Ovary (tissue), 9 donors: Measurements from ENCODE around the gene ELK3. TPM values are rescaled to one million over a fixed set of nuclear protein-coding genes. Genes with fewer than 3 reads are reported as not detected.
A peak's percentile ranks its signal among the peaks of the same experiment; 100 is the strongest.

Experiments used
- DNase-seq, 5 donors: peaks; one replicate each; pipeline ENCODE4 v3.0.0-alpha.2; 2019 to 2020
- H3K27ac ChIP-seq, 2 donors: fragments of 200-600 bp; one replicate each; pipeline versions ENCODE4 v1.5.1 to v1.8.0; 2019 to 2022
- H3K27me3 ChIP-seq: fragments of 200-600 bp; one replicate; pipeline ENCODE4 v1.8.0; 2022
- H3K36me3 ChIP-seq: fragments of 200-600 bp; sonication (generic); one replicate; pipeline ENCODE4 v1.5.1; 2019
- H3K4me1 ChIP-seq: one replicate; pipeline ENCODE4 v1.8.1; 2013; ENCODE audit warnings: mild to moderate bottlenecking, moderate library complexity; ENCODE audit not compliant: insufficient read depth
- H3K4me3 ChIP-seq: fragments of 200-600 bp; sonication (generic); one replicate; pipeline ENCODE4 v1.5.1; 2017
- H3K9me3 ChIP-seq, 2 donors: fragments of 200-600 bp in 1 of 2; sonication (generic) in 1 of 2; one replicate each; pipeline versions ENCODE4 v1.5.1 to v1.8.1; 2013 to 2019; ENCODE audit warnings: mild to moderate bottlenecking in 1 of 2, moderate library complexity in 1 of 2
- CTCF ChIP-seq, 3 donors: fragments of 450-650 bp in 2 of 3; fragments of 200-600 bp in 1 of 3; IDR thresholded peaks; one replicate each; pipeline versions ENCODE4 v1.5.1 to v1.8.0; 2016 to 2022; ENCODE audit warnings: antibody characterized with exemption in 3 of 3, mild to moderate bottlenecking in 1 of 3
- EP300 ChIP-seq: sonication (generic); formaldehyde crosslinking; IDR thresholded peaks from one replicate; pipeline ENCODE4 v1.6.1; 2017; ENCODE audit warnings: antibody characterized with exemption
- POLR2A ChIP-seq: fragments of 450-650 bp; IDR thresholded peaks from one replicate; pipeline ENCODE4 v1.6.1; 2017; ENCODE audit warnings: antibody characterized with exemption, mild to moderate bottlenecking, moderate library complexity
- WGBS, 3 donors: extraction: QIAGEN DNeasy Blood & Tissue Kit in 1 of 3; methylation state at CpG; one replicate each; pipeline versions ENCODE4 v1.1.5 to v1.1.7; 2013 to 2017; 5-methylcytosine and 5-hydroxymethylcytosine counted together
- intact Hi-C, 4 donors: fragments of 100-400 bp; cut with DNase I; formaldehyde crosslinking; loops; one replicate each; pipeline versions ENCODE4 v1.11.0 to v1.15.1; 2022 to 2023
- polyA plus RNA-seq, 2 donors: library from polyadenylated mRNA; stranded (reverse); fragments of 200-250 nt in 1 of 2; fragments of 350-450 nt in 1 of 2; fragmentation: Illumina TruSeq in 1 of 2; extraction: RNeasy Lipid Tissue Mini Kit (QIAGEN cat#74804) in 1 of 2; gene quantifications; one replicate each; pipeline ENCODE4 v1.2.3, GENCODE V29; 2013 to 2014
- total RNA-seq, 7 donors: library from RNA; depleted of rRNA in 2 of 7; stranded (reverse); fragments of >200 nt in 2 of 7; fragmentation: NEBNext Ultra II Directional in 3 of 7; extraction: Animal tissue kit (Norgen Biotek cat#: 25700) in 3 of 7; gene quantifications; one replicate each; pipeline versions ENCODE4 v1.1.0 to v1.2.4, GENCODE V29; 2016 to 2023
- donor health status: DM: no; HTN: no; CAD: no; lungs with moderate emphysema.
- donor health status: DM: no; HTN: no; CAD: no.
- donor health status: Bipolar disorder and iron deficiency.
- donor health status: DM: yes; HTN: yes; CAD: no.
- donor health status: DM: no; HTN: no; CAD: no.
- donor health status: DM: yes; HTN: yes; CAD: no.

Gene ELK3
- total and polyA plus RNA-seq, 9 donors, result 11.5 to 25.9 (median 15.6) TPM

GRCh38 chr12:96225044-96225855, 31.1 kb downstream of the ELK3 start:
- peak; percentile 50 to 73 (median 57) for DNase-seq
- Histone ChIP-seq H3K36me3 (no peaks in the 10 kb centered on the region), H3K27ac (no peak overlapping the region), H3K4me3 (no peak overlapping the region), H3K27me3 (no peaks in the 10 kb centered on the region), H3K9me3 (no peaks in the 10 kb centered on the region), H3K4me1 (peaks cover 5% of the 10 kb centered on the region)
- 19 to 28% (median 26%) methylated on average over 7 of the region's 7 CpGs for WGBS, 3 donors
- intact Hi-C loops, result loop anchor here in 1 of 4 donors (10.0 kb wide), 2 partner anchors 180 to 270 kb away; partner anchors contain the start of gene CDK17
- TF ChIP-seq POLR2A (no peak), CTCF (IDR thresholded peaks at IDR 0.05) (no peak), EP300 (no peak)

- no peaks in the 10 kb centered on the region for H3K9me3 ChIP-seq
- no peaks in the 10 kb centered on the region for H3K36me3 ChIP-seq
- TF ChIP-seq POLR2A (no peak), CTCF (IDR thresholded peaks at IDR 0.05) (no peak), EP300 (no peak)
- H3K27me3 ChIP-seq, result no peaks in the 10 kb centered on the region
- WGBS, 3 donors, result 42 to 88% (median 55%) methylated on average over 1 of the region's 1 CpG
- H3K4me1 ChIP-seq, result peaks cover 5% of the 10 kb centered on the region
- H3K4me3 ChIP-seq, result no peak overlapping the region
- DNase-seq, result no peak
- no peak overlapping the region for H3K27ac ChIP-seq
- intact Hi-C loops, result loop anchor here in 1 of 4 donors (10.0 kb wide), 2 partner anchors 179 to 269 kb away; partner anchors contain the start of gene CDK17
Observed at GRCh38 chr12:96225994-96226399, 31.8 kb downstream of the ELK3 start.

GRCh38 chr12:96226401-96226800, 32.2 kb downstream of the ELK3 start:
- intact Hi-C loops, result loop anchor here in 1 of 4 donors (10.0 kb wide), 2 partner anchors 178 to 268 kb away; partner anchors contain the start of gene CDK17
- no peaks in the 10 kb centered on the region for H3K27me3 ChIP-seq
- 90 to 95% (median 91%) methylated on average over 4 of the region's 4 CpGs for WGBS, 3 donors
- H3K36me3 ChIP-seq, result no peaks in the 10 kb centered on the region
- no peak for TF ChIP-seq POLR2A
- no peak for TF ChIP-seq CTCF (IDR thresholded peaks at IDR 0.05)
- no peak for TF ChIP-seq EP300
- no peak for DNase-seq
- no peaks in the 10 kb centered on the region for H3K9me3 ChIP-seq
- peaks cover 5% of the 10 kb centered on the region for H3K4me1 ChIP-seq
- H3K4me3 ChIP-seq, result no peak overlapping the region
- no peak overlapping the region for H3K27ac ChIP-seq

DNA sequence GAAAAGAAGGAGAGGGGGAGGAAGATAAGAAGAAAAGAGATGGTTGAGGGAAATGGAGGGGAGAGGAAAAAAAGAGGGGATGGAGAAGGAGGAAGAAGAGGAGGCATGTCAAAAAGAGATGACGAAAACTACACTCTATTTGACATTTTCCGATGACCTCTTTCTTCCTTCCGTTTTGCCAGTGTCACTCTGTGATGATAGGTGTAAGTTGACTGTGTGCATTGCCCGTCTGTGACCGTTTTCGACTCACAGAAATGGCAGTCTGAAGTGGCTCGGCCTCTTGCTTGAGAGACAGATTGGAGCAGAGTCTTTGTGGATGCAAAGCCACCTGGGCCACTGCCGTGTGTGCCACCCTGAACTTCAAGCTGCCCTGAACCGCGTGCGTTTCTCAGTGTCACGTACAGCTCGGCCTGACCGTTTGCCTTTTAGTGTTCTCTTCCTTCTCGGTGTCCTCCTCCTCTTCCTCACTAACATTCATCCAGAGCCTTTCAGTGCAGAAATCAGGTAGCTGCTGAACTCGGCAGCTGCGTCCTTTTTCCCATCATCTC, 32.7 kb downstream of the ELK3 start:
- H3K4me3 ChIP-seq, result no peak overlapping the region
- no peak overlapping the region for H3K27ac ChIP-seq
- peaks cover 5% of the 10 kb centered on the region for H3K4me1 ChIP-seq
- H3K9me3 ChIP-seq, result no peaks in the 10 kb centered on the region
- DNase-seq, result no peak
- intact Hi-C loops, result loop anchor here in 1 of 4 donors (10.0 kb wide), 2 partner anchors 178 to 268 kb away; partner anchors contain the start of gene CDK17
- no peaks in the 10 kb centered on the region for H3K27me3 ChIP-seq
- WGBS, 3 donors, result 91 to 92% (median 92%) methylated on average over 17 of the region's 17 CpGs
- no peaks in the 10 kb centered on the region for H3K36me3 ChIP-seq
- TF ChIP-seq CTCF (IDR thresholded peaks at IDR 0.05) (no peak), POLR2A (no peak), EP300 (no peak)
